Keratinocyte (primary cell): ENCODE data around the gene PIK3CB.

ENCODE experiments used
- EZH2 ChIP-seq: IDR thresholded peaks from one replicate; pipeline ENCODE4 v1.6.1; 2012; ENCODE audit warnings: inconsistent platforms, mild to moderate bottlenecking, low read length, moderate library complexity
- TF ChIP-seq, protein P1 (sequence below), 3 experiments: IDR thresholded peaks in 1 of 3; conservative IDR thresholded peaks in 1 of 3; optimal IDR thresholded peaks in 1 of 3; 2 replicates in 2 of 3; 3 replicates in 1 of 3; pipeline versions ENCODE3 to v1.5.1; 2011; ENCODE audit warnings: low read length in 3 of 3, mild to moderate bottlenecking in 3 of 3, moderate library complexity in 2 of 3, control low read depth in 1 of 3, inconsistent platforms in 1 of 3; ENCODE audit not compliant: insufficient read depth in 2 of 3; ENCODE audit errors: extremely low read depth in 1 of 3

DNA sequence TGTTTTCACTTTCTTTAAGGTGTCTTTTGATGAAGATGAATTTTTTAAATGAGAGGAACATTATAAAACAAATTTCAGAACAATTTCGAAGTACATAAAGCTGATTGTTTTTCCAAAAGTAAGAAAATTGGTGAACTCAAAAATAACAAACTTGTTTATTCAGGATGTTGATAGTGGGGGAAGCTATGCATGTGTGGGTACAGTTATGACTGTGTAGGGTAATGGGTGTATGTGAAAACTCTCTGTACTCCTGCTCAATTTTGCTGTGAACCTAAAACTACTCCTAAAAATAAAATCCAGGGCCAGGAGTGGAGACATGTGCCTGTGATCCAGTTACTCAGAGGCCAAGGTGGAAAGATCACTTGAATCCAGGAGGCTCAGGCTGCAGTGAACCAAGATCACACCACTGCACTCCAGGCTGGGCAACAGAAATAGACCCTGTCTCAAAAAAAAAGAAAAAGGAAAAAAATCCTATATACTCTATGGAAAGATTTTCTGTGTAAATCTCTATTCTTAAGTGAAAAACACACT, 37.2 kb downstream of the PIK3CB start:
- TF ChIP-seq EZH2, result no peak
- TF ChIP-seq, protein P1, sequence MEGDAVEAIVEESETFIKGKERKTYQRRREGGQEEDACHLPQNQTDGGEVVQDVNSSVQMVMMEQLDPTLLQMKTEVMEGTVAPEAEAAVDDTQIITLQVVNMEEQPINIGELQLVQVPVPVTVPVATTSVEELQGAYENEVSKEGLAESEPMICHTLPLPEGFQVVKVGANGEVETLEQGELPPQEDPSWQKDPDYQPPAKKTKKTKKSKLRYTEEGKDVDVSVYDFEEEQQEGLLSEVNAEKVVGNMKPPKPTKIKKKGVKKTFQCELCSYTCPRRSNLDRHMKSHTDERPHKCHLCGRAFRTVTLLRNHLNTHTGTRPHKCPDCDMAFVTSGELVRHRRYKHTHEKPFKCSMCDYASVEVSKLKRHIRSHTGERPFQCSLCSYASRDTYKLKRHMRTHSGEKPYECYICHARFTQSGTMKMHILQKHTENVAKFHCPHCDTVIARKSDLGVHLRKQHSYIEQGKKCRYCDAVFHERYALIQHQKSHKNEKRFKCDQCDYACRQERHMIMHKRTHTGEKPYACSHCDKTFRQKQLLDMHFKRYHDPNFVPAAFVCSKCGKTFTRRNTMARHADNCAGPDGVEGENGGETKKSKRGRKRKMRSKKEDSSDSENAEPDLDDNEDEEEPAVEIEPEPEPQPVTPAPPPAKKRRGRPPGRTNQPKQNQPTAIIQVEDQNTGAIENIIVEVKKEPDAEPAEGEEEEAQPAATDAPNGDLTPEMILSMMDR (optimal IDR thresholded peaks at IDR 0.05 in 1 of 3, IDR thresholded peaks at IDR 0.05 in 1 of 3, conservative IDR thresholded peaks at IDR 0.05 in 1 of 3; ENCODE audit: extremely low read depth in 1 of 3, insufficient read depth in 2 of 3, low read length in 3 of 3), result no peak
